ENCODE results near the gene LRP11. TPM values are rescaled to one million over a fixed set of nuclear protein-coding genes. Genes with fewer than 3 reads are reported as not detected.

The LRP11 gene
- total and polyA plus RNA-seq, 2 of the 13 experiments (the other 11 are each of a cell fraction or from before 2014, with no cell fraction given) = 32.4 to 48.9 TPM

- H2AFZ ChIP-seq (ENCODE audit: low read length) = no peak overlapping the region
- H3K4me1 ChIP-seq (ENCODE audit: insufficient read depth, low read length) = no peaks in the 10 kb centered on the region
- H3K4me3 ChIP-seq (replicated peaks in 1 of 3; ENCODE audit: insufficient read depth in 1 of 3, low read depth in 2 of 3, low read length in 3 of 3) = no peak overlapping the region
- peaks cover 5 to 23% of the 10 kb centered on the region in 2 experiments; a peak in 3 of 5 replicates for H3K36me3 ChIP-seq (replicated peaks in 1 of 2; ENCODE audit: control insufficient read depth in 1 of 2, insufficient read depth in 2 of 2, low read length in 2 of 2)
- CTCF ChIA-PET (ENCODE audit: low intra/inter-chr PET ratio, low total read pairs) = interaction anchor here (0.7 to 2.6 kb wide), 7 partner anchors 15 to 176 kb away, joined by 3 to 37 read pairs (median 6); partner anchors contain the start of gene LRP11
- no peaks in the 10 kb centered on the region for H3K27me3 ChIP-seq (ENCODE audit: control insufficient read depth in 1 of 2, insufficient read depth in 2 of 2, low read length in 2 of 2)
- intact Hi-C loops (cut with micrococcal nuclease; ENCODE audit: unreplicated experiment) (loop anchor here (1.0 to 2.0 kb wide), 6 partner anchors 20 to 176 kb away; no protein-coding TSS in a partner anchor), in situ Hi-C loops (cut with HindIII; ENCODE audit: extremely low pct_ligation_motif_present, low pct_unique_long_range_greater_than_20kb) (loop anchor here (5.0 to 10.0 kb wide), 2 partner anchors 82 to 164 kb away; partner anchors contain the start of gene RAET1G)
- ATAC-seq = peak; percentile 100
- no peaks in the 10 kb centered on the region for H3K79me2 ChIP-seq (ENCODE audit: insufficient read depth, low read length)
- H3K9ac ChIP-seq (ENCODE audit: insufficient read depth, low read depth, low read length) = no peak overlapping the region
- POLR2A ChIA-PET = no interaction called here
- no TSS peak for BruUV-seq (replicated peaks)
- peak; percentile 82 for DNase-seq (ENCODE audit: low spot score)
- H3K27ac ChIP-seq (ENCODE audit: extremely low read length, insufficient read depth, low read length) = no peak overlapping the region
- H3K4me2 ChIP-seq (ENCODE audit: low read depth, low read length) = no peak overlapping the region
- 0 out of 2 replicates have a peak, but pooled peaks cover 3% of the 10 kb centered on the region for H4K20me1 ChIP-seq (ENCODE audit: insufficient read depth, low read length)
- H3K9me3 ChIP-seq (ENCODE audit: low read length) = no peaks in the 10 kb centered on the region
- 79% methylated on average over 7 of the region's 8 CpGs for WGBS (ENCODE audit: low lambda C conversion rate)
- peak; percentile 91 for FAIRE-seq
- TF ChIP-seq MED1 (CRISPR knock-in tag; IDR thresholded peaks at IDR 0.05) (peak; percentile 46; the same call in 1 of the 2 replicates), ZFYVE20 (CRISPR knock-in tag; IDR thresholded peaks at IDR 0.05; ENCODE audit: borderline replicate concordance, low read depth) (no peak), ZNF329 (CRISPR knock-in tag; IDR thresholded peaks at IDR 0.05; ENCODE audit: low read depth) (peak; percentile 60; the same call in 1 of the 2 replicates), ARNT2 (CRISPR knock-in tag; IDR thresholded peaks at IDR 0.05; ENCODE audit: low read depth) (peak; percentile 20; the same call in 1 of the 2 replicates), ZBTB33 (CRISPR knock-in tag; IDR thresholded peaks at IDR 0.05) (no peak; the same call in 1 of the 2 replicates), DBP (CRISPR knock-in tag; IDR thresholded peaks at IDR 0.05; ENCODE audit: not compliant biosample characterization) (no peak), GMEB2 (CRISPR knock-in tag; IDR thresholded peaks at IDR 0.05; ENCODE audit: low read depth) (no peak), CBFB (CRISPR knock-in tag; IDR thresholded peaks at IDR 0.05) (0 out of 2 replicates have a peak, but pooled peaks have one; percentile 27), ZFP1 (CRISPR knock-in tag; IDR thresholded peaks at IDR 0.05) (no peak), RERE (CRISPR knock-in tag; IDR thresholded peaks at IDR 0.05; ENCODE audit: low read depth) (no peak), GLMP (CRISPR knock-in tag; IDR thresholded peaks at IDR 0.05; ENCODE audit: borderline replicate concordance) (no peak)
These were observed 23.6 kb downstream of the LRP11 start for GRCh38 chr6:149840345-149841075.
